PFSK-1 (cell line): ENCODE results near the gene HEYL.

Source experiments
- FOXP2 ChIP-seq: optimal IDR thresholded peaks from 2 replicates; pipeline ENCODE3; 2011; ENCODE audit warnings: borderline replicate concordance, control low read depth, inconsistent platforms; ENCODE audit not compliant: insufficient read depth; ENCODE audit errors: extremely low read length, extremely low read depth
- POLR2AphosphoS5 ChIP-seq: IDR thresholded peaks from 2 replicates; pipeline ENCODE4 v1.6.1; 2012; ENCODE audit warnings: low read depth, mild to moderate bottlenecking, control low read depth, low read length, moderate library complexity
- SIN3A ChIP-seq: IDR thresholded peaks from 2 replicates; pipeline ENCODE4 v1.6.1; 2012; ENCODE audit warnings: mild to moderate bottlenecking, low read length, moderate library complexity, borderline replicate concordance; ENCODE audit not compliant: insufficient read depth
- TAF1 ChIP-seq: IDR thresholded peaks from 2 replicates; pipeline ENCODE4 v1.6.1; 2012; ENCODE audit warnings: low read length, control low read depth, borderline replicate concordance; ENCODE audit not compliant: insufficient read depth
- TF ChIP-seq, protein P1 (sequence below), 2 experiments: IDR thresholded peaks; 2 replicates each; pipeline versions ENCODE4 v1.6.1 to v1.8.0; 2011 to 2012; ENCODE audit warnings: low read depth in 2 of 2, low read length in 2 of 2, control low read depth in 1 of 2, inconsistent platforms in 1 of 2, mild to moderate bottlenecking in 1 of 2, moderate library complexity in 1 of 2; ENCODE audit not compliant: insufficient read depth in 1 of 2

HEYL gene

DNA sequence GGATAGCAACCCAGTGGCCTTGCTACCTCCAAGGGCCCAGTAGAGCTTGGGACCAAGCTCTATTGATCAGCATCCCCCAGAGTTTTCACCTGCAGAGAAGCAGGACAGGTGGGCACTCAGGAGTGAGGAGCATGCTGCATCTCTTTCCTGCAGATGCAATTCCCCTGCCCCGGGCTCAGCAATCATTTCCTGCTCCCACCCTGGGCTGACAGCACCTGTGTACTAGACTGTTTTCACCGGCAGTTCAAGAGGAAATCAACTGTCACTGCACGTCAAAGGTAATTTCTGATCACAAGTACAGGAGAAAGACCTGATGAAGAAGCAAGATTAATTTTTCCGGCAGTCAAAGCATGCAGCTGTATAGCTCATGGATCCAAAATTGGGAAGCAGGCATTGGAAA, 41.3 kb upstream of the HEYL start:
- TF ChIP-seq, protein P1, sequence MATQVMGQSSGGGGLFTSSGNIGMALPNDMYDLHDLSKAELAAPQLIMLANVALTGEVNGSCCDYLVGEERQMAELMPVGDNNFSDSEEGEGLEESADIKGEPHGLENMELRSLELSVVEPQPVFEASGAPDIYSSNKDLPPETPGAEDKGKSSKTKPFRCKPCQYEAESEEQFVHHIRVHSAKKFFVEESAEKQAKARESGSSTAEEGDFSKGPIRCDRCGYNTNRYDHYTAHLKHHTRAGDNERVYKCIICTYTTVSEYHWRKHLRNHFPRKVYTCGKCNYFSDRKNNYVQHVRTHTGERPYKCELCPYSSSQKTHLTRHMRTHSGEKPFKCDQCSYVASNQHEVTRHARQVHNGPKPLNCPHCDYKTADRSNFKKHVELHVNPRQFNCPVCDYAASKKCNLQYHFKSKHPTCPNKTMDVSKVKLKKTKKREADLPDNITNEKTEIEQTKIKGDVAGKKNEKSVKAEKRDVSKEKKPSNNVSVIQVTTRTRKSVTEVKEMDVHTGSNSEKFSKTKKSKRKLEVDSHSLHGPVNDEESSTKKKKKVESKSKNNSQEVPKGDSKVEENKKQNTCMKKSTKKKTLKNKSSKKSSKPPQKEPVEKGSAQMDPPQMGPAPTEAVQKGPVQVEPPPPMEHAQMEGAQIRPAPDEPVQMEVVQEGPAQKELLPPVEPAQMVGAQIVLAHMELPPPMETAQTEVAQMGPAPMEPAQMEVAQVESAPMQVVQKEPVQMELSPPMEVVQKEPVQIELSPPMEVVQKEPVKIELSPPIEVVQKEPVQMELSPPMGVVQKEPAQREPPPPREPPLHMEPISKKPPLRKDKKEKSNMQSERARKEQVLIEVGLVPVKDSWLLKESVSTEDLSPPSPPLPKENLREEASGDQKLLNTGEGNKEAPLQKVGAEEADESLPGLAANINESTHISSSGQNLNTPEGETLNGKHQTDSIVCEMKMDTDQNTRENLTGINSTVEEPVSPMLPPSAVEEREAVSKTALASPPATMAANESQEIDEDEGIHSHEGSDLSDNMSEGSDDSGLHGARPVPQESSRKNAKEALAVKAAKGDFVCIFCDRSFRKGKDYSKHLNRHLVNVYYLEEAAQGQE (IDR thresholded peaks at IDR 0.05; ENCODE audit: insufficient read depth in 1 of 2, low read depth in 2 of 2, low read length in 2 of 2) = no peak
- no peak for TF ChIP-seq FOXP2

DNA sequence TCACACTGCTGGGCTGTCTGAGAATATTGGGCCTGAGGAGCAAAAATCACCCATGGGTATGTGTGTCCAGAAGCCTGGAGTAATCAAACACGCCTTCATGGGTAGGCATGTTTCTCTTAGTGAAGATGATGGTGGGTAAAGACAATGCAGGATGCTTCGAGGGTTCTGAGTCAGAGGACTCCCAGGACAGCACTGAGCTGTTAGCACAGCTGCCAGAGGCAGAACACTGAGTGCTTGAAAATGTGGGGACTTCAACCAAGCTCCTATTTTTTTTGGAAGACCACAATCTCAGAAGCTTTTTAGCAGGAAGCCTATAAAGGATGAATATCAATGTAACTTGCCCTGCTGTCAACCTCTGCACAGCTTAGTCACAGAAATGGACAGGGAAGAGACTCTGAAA, 40.4 kb upstream of the HEYL start:
- TF ChIP-seq, protein P1 (IDR thresholded peaks at IDR 0.05; ENCODE audit: insufficient read depth in 1 of 2, low read depth in 2 of 2, low read length in 2 of 2) = no peak
- TF ChIP-seq POLR2AphosphoS5 (no peak), FOXP2 (no peak), TAF1 (no peak), SIN3A (no peak)

DNA sequence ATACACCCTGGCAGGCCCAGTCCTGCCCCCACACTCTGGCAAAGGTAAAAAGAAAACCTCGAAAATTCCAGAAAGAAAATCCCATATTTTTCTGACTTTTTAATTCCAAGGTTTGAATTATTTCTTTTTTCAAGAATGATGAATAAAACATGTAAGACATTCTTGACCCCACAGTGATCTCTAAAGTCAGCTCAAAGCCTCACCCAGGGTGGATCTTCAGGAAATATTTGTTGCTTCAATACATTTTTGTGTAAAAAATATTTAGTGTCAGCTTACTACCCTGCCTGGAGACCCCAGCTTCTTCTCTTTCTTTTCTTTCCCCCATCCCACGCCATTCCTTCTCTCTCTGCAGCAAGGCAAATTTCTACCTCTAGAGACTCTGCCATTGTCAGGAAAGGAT, 39.4 kb upstream of the HEYL start:
- no peak for TF ChIP-seq SIN3A
- TF ChIP-seq POLR2AphosphoS5 = no peak
- no peak for TF ChIP-seq FOXP2
- TF ChIP-seq, protein P1 (IDR thresholded peaks at IDR 0.05; ENCODE audit: insufficient read depth in 1 of 2, low read depth in 2 of 2, low read length in 2 of 2) = no peak
- no peak for TF ChIP-seq TAF1

DNA sequence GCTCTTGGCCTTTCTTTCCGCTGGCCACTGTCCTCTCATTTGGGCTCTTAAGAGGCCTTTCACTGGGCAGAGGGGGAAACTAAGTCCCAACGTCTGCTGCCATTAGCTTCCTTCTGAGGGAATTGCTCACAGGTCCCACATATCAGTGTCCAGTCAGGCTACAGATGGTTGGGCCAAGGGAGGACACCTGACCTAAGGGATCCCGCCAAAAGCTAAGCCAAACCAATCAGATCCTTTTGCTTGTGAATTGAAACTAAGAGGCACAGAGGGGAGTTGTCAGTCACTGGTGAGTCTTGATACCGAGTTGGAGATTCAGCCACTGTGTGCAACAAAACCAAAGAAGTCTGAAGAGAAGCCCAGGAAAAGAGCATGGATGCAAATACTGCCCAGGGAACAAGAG, 38.2 kb upstream of the HEYL start:
- TF ChIP-seq TAF1 = no peak
- no peak for TF ChIP-seq SIN3A
- TF ChIP-seq, protein P1 (IDR thresholded peaks at IDR 0.05; ENCODE audit: insufficient read depth in 1 of 2, low read depth in 2 of 2, low read length in 2 of 2) = no peak
- no peak for TF ChIP-seq FOXP2
- no peak for TF ChIP-seq POLR2AphosphoS5

DNA sequence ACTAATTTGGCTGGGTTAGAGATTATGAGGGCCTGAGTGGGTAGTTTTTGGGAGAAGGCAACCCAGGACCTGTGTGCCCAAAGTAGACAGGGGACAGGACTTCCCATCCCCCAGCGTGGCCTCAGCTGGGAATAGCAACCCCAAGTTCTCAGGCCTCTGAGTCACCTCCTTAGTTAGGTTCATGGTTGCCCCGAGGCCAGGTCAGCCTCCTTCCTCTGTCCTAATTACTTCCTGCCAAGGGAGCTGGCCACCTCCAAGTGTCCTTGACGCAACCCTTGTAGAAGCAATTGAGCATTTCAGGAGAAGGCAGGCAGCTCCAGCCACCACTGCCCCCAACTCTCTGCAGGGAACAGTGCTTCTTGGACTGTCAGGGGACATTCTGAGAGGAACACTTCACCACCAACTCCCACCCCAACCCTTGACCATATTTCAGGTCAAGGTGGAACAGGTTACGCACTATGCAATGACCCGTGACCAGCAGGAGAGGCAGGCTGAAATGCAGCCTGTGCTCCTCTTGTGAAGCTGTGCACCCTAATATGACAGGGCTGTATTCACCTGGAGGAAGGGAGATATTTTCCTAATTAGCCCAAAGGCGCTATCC, 37.6 kb upstream of the HEYL start:
- TF ChIP-seq, protein P1 (IDR thresholded peaks at IDR 0.05; ENCODE audit: insufficient read depth in 1 of 2, low read depth in 2 of 2, low read length in 2 of 2) = no peak
- TF ChIP-seq FOXP2 (no peak), SIN3A (no peak), TAF1 (no peak), POLR2AphosphoS5 (no peak)
